Muscle layer of colon (tissue), 2 donors: Measurements from ENCODE around the gene LMO1.

Experiments
- H3K27ac ChIP-seq: one replicate; pipeline ENCODE4 v1.7.0; 2013; ENCODE audit warnings: low read depth, mild to moderate bottlenecking, low read length, moderate library complexity
- H3K27me3 ChIP-seq, 2 donors: one replicate each; pipeline ENCODE4 v1.7.0; 2013; ENCODE audit warnings: low read length in 2 of 2, mild to moderate bottlenecking in 2 of 2; ENCODE audit not compliant: insufficient read depth in 2 of 2, control insufficient read depth in 1 of 2
- H3K36me3 ChIP-seq: one replicate; pipeline ENCODE4 v1.7.0; 2013; ENCODE audit warnings: mild to moderate bottlenecking, low read length; ENCODE audit not compliant: insufficient read depth
- H3K4me1 ChIP-seq: one replicate; pipeline ENCODE4 v1.7.0; 2013; ENCODE audit warnings: mild to moderate bottlenecking, low read length; ENCODE audit not compliant: insufficient read depth
- H3K4me3 ChIP-seq, 2 donors: one replicate each; pipeline ENCODE4 v1.7.0; 2013; ENCODE audit warnings: low read length in 2 of 2, low read depth in 1 of 2, mild to moderate bottlenecking in 1 of 2, moderate library complexity in 1 of 2
- H3K9ac ChIP-seq: one replicate; pipeline ENCODE4 v1.7.0; 2013; ENCODE audit warnings: low read length
- H3K9me3 ChIP-seq: one replicate; pipeline ENCODE4 v1.7.0; 2013; ENCODE audit warnings: mild to moderate bottlenecking, low read length
- donor health status: abdominal sarcoma.
- donor health status: Adenocarcinoma of cecum.

Gene LMO1

GRCh38 chr11:8205566-8205965, 58.1 kb downstream of the LMO1 start:
- H3K4me3 ChIP-seq: no peak overlapping the region
- H3K9ac ChIP-seq: no peak overlapping the region
- no peak overlapping the region for H3K27ac ChIP-seq
- H3K4me1 ChIP-seq: no peaks in the 10 kb centered on the region
- no peaks in the 10 kb centered on the region for H3K36me3 ChIP-seq
- no peaks in the 10 kb centered on the region for H3K27me3 ChIP-seq
- no peaks in the 10 kb centered on the region for H3K9me3 ChIP-seq

GRCh38 chr11:8204596-8204995, 59.1 kb downstream of the LMO1 start:
- Histone ChIP-seq H3K36me3 (no peaks in the 10 kb centered on the region), H3K4me3 (no peak overlapping the region), H3K9me3 (no peaks in the 10 kb centered on the region), H3K27ac (no peak overlapping the region), H3K27me3 (no peaks in the 10 kb centered on the region), H3K4me1 (no peaks in the 10 kb centered on the region), H3K9ac (no peak overlapping the region)

- Histone ChIP-seq H3K9me3 (no peaks in the 10 kb centered on the region), H3K27ac (no peak overlapping the region), H3K4me1 (no peaks in the 10 kb centered on the region), H3K27me3 (no peaks in the 10 kb centered on the region), H3K4me3 (no peak overlapping the region), H3K36me3 (no peaks in the 10 kb centered on the region), H3K9ac (no peak overlapping the region)
Measured at GRCh38 chr11:8204025-8204424, 59.7 kb downstream of the LMO1 start.

- Histone ChIP-seq H3K9ac (no peak overlapping the region), H3K27ac (no peak overlapping the region), H3K27me3 (no peaks in the 10 kb centered on the region), H3K36me3 (no peaks in the 10 kb centered on the region), H3K4me3 (no peak overlapping the region), H3K4me1 (no peaks in the 10 kb centered on the region), H3K9me3 (no peaks in the 10 kb centered on the region)
Measured at GRCh38 chr11:8203414-8203715, 60.3 kb downstream of the LMO1 start.

GRCh38 chr11:8202516-8203413, 60.9 kb downstream of the LMO1 start:
- H3K4me3 ChIP-seq: no peak overlapping the region
- no peaks in the 10 kb centered on the region for H3K36me3 ChIP-seq
- no peaks in the 10 kb centered on the region for H3K27me3 ChIP-seq
- no peak overlapping the region for H3K27ac ChIP-seq
- H3K9me3 ChIP-seq: no peaks in the 10 kb centered on the region
- no peaks in the 10 kb centered on the region for H3K4me1 ChIP-seq
- H3K9ac ChIP-seq: no peak overlapping the region

GRCh38 chr11:8201644-8202365, 61.9 kb downstream of the LMO1 start:
- Histone ChIP-seq H3K4me3 (no peak overlapping the region), H3K27me3 (no peaks in the 10 kb centered on the region)

GRCh38 chr11:8199676-8200075, 64.0 kb downstream of the LMO1 start:
- H3K9me3 ChIP-seq: no peaks in the 10 kb centered on the region
- H3K36me3 ChIP-seq: no peaks in the 10 kb centered on the region
- no peak overlapping the region for H3K27ac ChIP-seq
- H3K27me3 ChIP-seq: no peaks in the 10 kb centered on the region
- no peak overlapping the region for H3K9ac ChIP-seq
- no peaks in the 10 kb centered on the region for H3K4me1 ChIP-seq
- H3K4me3 ChIP-seq: no peak overlapping the region

More at GRCh38 chr11:8201644-8202365, 61.9 kb downstream of the LMO1 start:
- Histone ChIP-seq H3K36me3 (no peaks in the 10 kb centered on the region), H3K9ac (no peak overlapping the region), H3K9me3 (no peaks in the 10 kb centered on the region), H3K27ac (no peak overlapping the region), H3K4me1 (no peaks in the 10 kb centered on the region)

GRCh38 chr11:8196749-8197148, 66.9 kb downstream of the LMO1 start:
- H3K27me3 ChIP-seq: peaks cover 0 to 5% of the 10 kb centered on the region in 2 donors
- no peaks in the 10 kb centered on the region for H3K4me1 ChIP-seq
- no peak overlapping the region for H3K9ac ChIP-seq
- no peaks in the 10 kb centered on the region for H3K36me3 ChIP-seq
- H3K27ac ChIP-seq: no peak overlapping the region
- H3K9me3 ChIP-seq: no peaks in the 10 kb centered on the region
- H3K4me3 ChIP-seq: no peak overlapping the region

- Histone ChIP-seq H3K27ac (no peak overlapping the region), H3K9me3 (no peaks in the 10 kb centered on the region), H3K4me1 (no peaks in the 10 kb centered on the region), H3K36me3 (no peaks in the 10 kb centered on the region), H3K4me3 (no peak overlapping the region), H3K27me3 (peaks cover 0 to 5% of the 10 kb centered on the region in 2 donors), H3K9ac (no peak overlapping the region)
Measured at GRCh38 chr11:8194956-8195355, 68.7 kb downstream of the LMO1 start.

GRCh38 chr11:8192896-8193209, 70.8 kb downstream of the LMO1 start:
- H3K9me3 ChIP-seq: no peaks in the 10 kb centered on the region
- peaks cover 0 to 5% of the 10 kb centered on the region in 2 donors for H3K27me3 ChIP-seq
- H3K4me3 ChIP-seq: no peak overlapping the region
- no peaks in the 10 kb centered on the region for H3K36me3 ChIP-seq
- no peak overlapping the region for H3K27ac ChIP-seq
- H3K4me1 ChIP-seq: no peaks in the 10 kb centered on the region
- H3K9ac ChIP-seq: no peak overlapping the region

- Histone ChIP-seq H3K9me3 (no peaks in the 10 kb centered on the region), H3K4me1 (no peaks in the 10 kb centered on the region), H3K9ac (no peak overlapping the region), H3K27me3 (peaks cover 0 to 5% of the 10 kb centered on the region in 2 donors), H3K4me3 (no peak overlapping the region), H3K27ac (no peak overlapping the region), H3K36me3 (no peaks in the 10 kb centered on the region)
Measured at GRCh38 chr11:8192016-8192895, 71.4 kb downstream of the LMO1 start.
